NOMO-1 treated with dmso at 0.1 percent for 144 hours (cell line): ENCODE data around the gene TH.
"Not testable (repeated sequence)": the region's sequence is repeated elsewhere in the genome, so short reads cannot be mapped to it uniquely, and the experiment has no call there.

Experiments
- DNase-seq: peaks from one replicate; lab custom pipeline; 2025; ENCODE audit not compliant: unreplicated experiment; lab: John Stamatoyannopoulos, UW

Gene TH

GRCh38 chr11:2196970-2197770 lies 25.6 kb upstream of the TH start:
- DNase-seq, result peak; percentile 53

GRCh38 chr11:2195756-2196088 lies 24.1 kb upstream of the TH start:
- DNase-seq, result no peak

DNA sequence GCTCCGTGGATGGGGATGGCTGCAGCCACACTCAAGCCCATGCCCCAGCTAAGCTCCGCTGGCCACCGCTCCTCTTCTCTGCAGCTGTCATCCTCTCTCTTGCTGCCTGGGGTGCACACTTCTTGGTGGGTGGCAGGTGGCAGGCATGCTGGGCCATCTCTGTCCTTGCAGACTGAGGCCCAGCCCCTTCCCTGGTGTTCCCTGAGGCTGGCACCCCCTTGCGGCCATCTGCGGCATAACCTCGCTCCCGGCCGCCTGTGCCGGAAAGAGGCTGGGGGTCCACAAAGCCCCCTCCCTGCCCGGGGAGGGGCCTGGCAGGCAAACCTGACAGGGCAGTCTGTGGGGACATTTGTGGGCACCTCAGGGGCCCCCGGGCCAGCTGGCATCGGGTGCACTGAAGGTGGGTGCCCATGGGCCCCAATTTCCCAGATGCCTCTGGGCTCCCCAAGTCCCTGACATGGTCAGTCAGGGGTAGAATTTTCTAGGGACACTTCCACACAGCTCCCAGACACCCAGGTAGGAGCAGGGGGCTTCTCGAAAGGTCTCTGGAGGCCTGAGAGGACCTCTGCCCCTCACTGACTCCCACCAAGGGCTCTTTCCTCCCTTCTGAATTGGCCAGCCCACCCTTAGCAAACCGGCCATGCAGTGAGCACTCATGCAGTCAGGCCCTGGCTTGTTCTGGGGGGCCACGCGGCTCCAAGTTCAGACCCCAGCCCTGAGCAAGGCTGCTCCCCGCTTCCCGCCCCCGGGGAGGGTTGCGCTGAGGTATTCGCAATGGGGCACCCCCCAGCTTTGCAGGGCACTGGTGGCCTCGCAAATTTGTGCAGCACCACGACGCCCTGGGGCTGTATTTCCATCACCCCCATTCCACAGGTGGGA lies 23.5 kb upstream of the TH start:
- no peak for DNase-seq

GRCh38 chr11:2193888-2194595 lies 22.4 kb upstream of the TH start:
- DNase-seq, result not testable (repeated sequence)

DNA sequence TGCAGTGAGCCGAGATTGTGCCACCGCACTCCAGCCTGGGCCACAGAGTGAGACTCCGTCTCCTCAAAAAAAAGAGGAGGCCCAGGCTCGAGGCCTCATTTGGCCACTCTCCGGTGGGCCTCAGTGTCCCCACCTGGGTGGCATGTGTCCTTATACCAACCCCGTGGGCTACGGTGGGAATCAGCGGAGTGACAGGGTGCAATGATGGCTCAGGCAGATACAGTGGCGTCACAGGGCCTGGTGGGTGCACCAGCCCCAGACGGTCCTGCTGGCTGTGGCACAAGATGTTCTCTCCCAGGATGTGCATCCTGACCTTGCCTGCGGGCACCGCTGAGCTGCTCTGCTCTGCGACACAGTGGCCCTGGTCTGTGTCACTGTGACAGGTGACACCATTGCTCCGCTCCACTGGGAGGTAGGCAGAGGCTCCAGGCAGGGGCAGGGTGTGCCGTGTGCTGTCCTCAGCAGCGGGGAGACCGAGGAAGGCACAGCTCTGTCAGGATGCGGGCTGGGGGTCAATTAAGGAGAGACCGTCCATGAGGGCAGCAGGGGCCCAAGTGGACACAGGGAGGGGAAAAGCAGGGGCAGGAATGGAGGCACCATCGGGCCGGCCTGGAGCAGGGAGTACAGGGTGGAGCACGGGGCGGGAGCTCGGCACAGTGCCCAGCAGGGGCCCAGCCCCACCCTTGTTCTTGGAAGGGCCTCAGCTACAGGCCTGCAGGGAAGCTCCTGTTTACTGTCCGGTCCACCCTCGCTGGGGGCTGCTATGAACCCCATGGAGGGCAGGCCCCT lies 21.7 kb upstream of the TH start:
- no peak for DNase-seq

DNA sequence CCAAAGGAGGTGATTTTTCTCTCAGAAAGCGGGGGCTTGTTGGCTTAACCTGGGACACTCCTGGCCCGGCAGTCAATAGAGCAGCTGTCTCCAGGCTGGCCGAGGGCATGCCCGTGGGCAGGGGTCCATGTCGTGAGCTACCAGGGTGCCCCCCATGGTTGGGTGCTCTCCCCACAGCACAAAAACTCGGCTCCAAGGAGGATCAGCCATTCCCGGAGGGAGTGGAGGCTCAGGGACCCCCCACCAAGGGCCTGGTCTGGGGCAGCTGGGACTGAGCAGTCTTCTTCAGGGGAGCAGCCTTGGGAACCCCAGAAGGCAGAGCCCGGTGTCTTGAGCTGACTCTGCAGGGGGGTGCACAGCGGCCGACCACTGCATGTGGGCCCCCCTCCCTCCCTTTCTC lies 20.8 kb upstream of the TH start:
- no peak for DNase-seq

GRCh38 chr11:2191883-2192282 lies 20.3 kb upstream of the TH start:
- DNase-seq, result no peak

- DNase-seq, result peak; percentile 73
Measured at GRCh38 chr11:2190657-2191471, 19.2 kb upstream of the TH start.

DNA sequence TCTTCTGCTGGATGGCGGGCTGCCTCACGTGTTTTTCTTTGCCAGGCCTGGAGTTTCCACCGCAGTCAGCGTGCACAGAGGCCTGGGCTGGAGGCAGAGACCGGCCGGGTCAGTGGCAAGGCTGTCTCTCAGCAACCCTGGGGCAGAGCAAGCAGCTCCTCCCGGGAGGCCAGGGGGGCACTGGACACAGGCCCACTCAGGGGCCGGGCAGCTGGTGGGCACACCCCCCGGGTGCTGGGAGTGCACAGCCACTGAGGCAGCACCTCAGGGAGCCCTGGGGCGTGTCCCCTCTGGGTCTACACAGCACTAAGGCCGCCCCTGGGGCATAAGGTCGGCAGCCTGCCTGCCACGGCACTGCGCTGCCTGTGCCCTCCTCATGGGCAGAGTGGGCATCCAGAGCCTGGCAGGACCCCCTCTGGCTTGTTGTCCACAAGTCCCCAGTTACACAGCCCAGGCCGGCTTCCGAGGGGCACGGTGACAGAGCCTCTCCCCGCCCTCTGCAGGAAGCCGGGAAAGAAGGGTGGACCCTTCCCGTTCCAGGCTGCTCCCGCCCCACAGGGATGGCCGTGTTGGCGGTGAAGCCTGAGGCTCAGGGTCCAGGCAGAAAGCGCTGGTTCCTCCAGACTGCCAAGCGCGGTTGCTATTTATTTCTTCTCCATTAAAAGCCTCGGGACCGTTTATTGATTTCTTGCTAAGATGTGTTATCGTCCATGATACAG lies 18.5 kb upstream of the TH start:
- no peak for DNase-seq

DNA sequence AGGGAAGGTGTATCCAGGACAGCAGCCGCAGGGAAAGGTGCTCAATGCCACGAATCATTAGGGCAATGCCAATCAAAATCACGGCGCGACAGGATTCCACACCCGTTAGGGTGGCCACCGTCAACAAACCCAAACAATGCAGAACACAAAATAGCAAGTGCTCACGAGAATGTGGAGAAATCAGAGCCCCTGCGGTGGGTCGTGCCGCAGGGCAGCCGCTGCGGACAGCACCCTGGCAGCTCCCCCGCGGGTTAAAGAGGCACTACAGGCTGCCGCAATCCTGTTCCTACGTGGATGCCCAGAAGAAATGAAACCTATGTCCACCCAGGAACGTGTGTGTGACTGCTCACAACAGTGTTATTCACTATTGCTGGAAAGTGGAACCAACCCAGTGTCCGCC lies 17.1 kb upstream of the TH start:
- DNase-seq, result no peak

DNA sequence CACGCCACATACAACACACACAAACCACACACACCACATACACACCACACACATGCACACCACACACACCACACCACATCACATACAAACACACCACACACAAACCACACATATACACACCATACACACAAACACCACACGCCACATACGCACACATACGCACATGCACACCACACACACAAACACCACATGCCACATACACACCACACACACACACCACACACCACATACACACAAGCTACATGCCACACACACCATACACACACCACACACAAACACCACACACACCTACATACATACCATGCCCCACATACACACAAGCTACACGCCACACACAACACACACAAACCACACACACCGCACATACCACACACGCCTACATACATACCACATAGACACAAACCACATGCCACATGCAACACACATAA lies 15.7 kb upstream of the TH start:
- DNase-seq, result no peak

DNA sequence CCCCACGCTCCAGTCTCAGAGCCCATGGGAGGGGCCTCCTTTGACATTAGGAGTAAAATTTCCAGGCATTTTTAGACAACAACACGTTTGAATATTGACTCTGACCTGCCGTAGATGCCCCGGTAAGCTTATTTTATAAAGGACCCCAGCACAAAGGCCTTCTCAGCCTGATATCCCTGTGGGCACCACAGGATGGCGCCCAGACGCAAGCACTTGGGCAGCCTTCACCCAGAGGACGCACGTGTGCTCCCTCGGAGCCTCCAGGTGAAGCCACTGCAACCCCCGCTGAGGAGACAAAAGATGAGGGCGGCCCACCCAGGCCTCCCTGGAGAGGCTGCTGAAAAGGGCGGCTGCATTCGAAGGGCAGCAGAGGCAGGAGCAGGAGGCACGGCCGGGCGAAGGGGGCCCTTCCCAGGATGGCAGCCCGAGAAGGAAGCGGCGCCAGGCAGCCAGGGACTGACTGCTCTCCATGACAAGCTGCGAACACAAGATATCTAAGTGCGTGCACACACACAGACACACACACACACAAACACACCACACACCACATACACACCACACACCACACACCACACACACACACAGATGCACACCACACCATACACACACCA lies 15.2 kb upstream of the TH start:
- peak; percentile 44 for DNase-seq

DNA sequence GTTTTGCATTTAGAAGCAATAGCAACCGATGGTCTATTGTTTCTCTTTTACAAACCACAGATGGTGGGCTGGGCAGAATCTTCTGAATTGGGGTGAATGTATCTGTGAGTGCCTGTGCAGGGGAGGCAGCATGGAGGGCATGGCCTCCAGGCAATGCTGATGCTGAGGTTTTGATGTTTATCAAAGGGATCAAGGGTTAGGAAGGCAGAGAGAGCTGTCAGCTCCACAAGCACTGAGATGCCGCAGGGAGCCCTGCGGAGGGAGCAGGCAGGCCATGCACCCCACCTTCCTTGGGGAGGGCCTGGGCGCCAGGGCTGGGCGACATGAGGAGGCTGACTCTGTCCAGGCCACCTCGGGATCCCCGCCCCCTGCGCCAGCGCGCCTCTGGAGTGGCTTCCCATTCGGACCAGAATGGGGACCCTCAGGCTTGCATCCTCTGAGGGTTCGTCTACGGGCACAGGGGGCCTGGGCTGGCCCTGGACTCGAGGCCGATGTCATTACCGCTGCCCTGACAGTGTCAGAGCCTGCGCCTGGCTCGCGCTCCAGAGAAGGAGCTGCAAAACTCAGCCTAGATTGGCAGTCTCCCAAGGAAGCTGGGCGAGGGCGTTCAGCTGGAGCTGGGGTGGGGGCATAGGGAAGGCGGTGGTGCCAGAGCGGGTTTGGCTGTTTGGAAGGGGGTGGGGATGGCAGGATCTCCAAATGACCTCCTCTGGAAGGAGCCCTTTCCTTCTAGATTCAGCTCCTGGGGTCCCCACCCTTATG lies 13.9 kb upstream of the TH start:
- DNase-seq, result no peak

- DNase-seq, result no peak
Measured at GRCh38 chr11:2182692-2183474, 11.3 kb upstream of the TH start.

- no peak for DNase-seq
Measured at GRCh38 chr11:2182075-2182474, 10.5 kb upstream of the TH start.

GRCh38 chr11:2180789-2181370 lies 9.3 kb upstream of the TH start:
- DNase-seq, result no peak

DNA sequence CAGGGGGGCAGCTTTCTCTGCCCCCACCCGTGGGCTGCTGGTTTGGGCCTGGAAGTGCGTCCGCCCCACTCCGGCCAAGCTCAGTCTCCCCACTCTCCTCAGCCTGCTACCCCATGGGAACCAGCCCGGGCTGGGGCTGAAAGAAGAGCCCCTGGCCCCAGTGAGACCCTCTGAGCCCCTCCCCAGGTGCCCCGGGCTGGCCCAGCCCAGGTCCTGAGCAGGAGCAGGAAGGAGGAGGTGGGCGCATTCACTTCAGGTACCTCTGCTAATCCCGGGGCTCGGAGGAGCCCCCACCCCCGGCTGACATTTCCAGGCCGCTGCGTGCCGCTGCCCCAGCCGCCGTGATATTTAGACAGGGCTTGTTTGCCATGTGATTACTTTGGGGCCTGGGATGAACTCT lies 8.7 kb upstream of the TH start:
- no peak for DNase-seq
